K562 (cell line): Measurements from ENCODE around the gene EXOC6. TPM values are rescaled to one million over a fixed set of nuclear protein-coding genes. Genes with fewer than 3 reads are reported as not detected.
"Not testable (repeated sequence)": the region's sequence is repeated elsewhere in the genome, so short reads cannot be mapped to it uniquely, and the experiment has no call there.

Experiments
- ATAC-seq: fragments of 200-7000 bp; cut with Tn5 transposase; 3 replicates; pipeline ENCODE4 v1.9.1; 2020; ENCODE audit warnings: moderate library complexity
- BruUV-seq: library from RNA; stranded (reverse); fragments of 400-500 nt; replicated peaks from 2 replicates; lab custom pipeline; 2021; lab: Mats Ljungman, UMichigan
- CTCF ChIA-PET: fragments of 300-600 bp; formaldehyde crosslinking; extraction: SDS; loops from one replicate; lab custom pipeline; 2021; ENCODE audit warnings: low intra/inter-chr PET ratio; lab: Yijun Ruan, JAX
- POLR2A ChIA-PET: fragments of 300-600, 350-650 bp; sonication (Branson Sonifier 250); formaldehyde crosslinking; extraction: SDS; loops from one replicate; lab custom pipeline; 2021; ENCODE audit warnings: antibody characterized with exemption, inconsistent platforms; lab: Yijun Ruan, JAX
- DNase-seq, 4 experiments: peaks; one replicate each; pipeline versions ENCODE4 v3.0.0 to v3.0.0-alpha.2; 2011 to 2018; ENCODE audit warnings: low spot score in 3 of 4, mixed read lengths in 3 of 4; ENCODE audit errors: extremely low read depth in 1 of 4
- FAIRE-seq: peaks from 2 replicates; lab custom pipeline; 2011; peaks lifted over from hg19 to GRCh38; lab: Jason Lieb, UNC
- H2AFZ ChIP-seq: 2 replicates; pipeline ENCODE4 v1.6.0; 2011; ENCODE audit warnings: low read depth, low read length, control low read depth, inconsistent platforms
- H3K27ac ChIP-seq: fragments of 200-600 bp; 3 replicates; pipeline ENCODE4 v1.8.0; 2011; ENCODE audit warnings: low read depth, mild to moderate bottlenecking, control low read depth, inconsistent platforms, low read length, moderate library complexity, mixed read lengths; ENCODE audit errors: extremely low read depth
- H3K27me3 ChIP-seq, 2 experiments: fragments of 300-600 bp in 1 of 2; 2 replicates in 1 of 2; 3 replicates in 1 of 2; pipeline versions ENCODE4 v1.6.0 to v1.8.0; 2011; ENCODE audit warnings: inconsistent platforms in 2 of 2, low read length in 2 of 2, mild to moderate bottlenecking in 1 of 2, mixed read lengths in 1 of 2, moderate library complexity in 1 of 2; ENCODE audit not compliant: control insufficient read depth in 2 of 2, insufficient read depth in 2 of 2
- H3K36me3 ChIP-seq: fragments of 300-600 bp; 3 replicates; pipeline ENCODE4 v1.8.0; 2011; ENCODE audit warnings: mild to moderate bottlenecking, low read length, inconsistent platforms; ENCODE audit not compliant: control insufficient read depth, insufficient read depth
- H3K4me1 ChIP-seq, 2 experiments: fragments of 200-600 bp in 1 of 2; replicated peaks in 1 of 2; 2 replicates in 1 of 2; 3 replicates in 1 of 2; pipeline versions ENCODE4 v1.5.1 to v1.8.0; 2011; ENCODE audit warnings: inconsistent platforms in 2 of 2, low read length in 2 of 2, mild to moderate bottlenecking in 1 of 2, mixed read lengths in 1 of 2, moderate library complexity in 1 of 2; ENCODE audit not compliant: control insufficient read depth in 2 of 2, insufficient read depth in 2 of 2
- H3K4me2 ChIP-seq: 2 replicates; pipeline ENCODE4 v1.6.1; 2011; ENCODE audit warnings: low read length, control low read depth, inconsistent platforms, mixed read lengths; ENCODE audit not compliant: insufficient read depth
- H3K4me3 ChIP-seq: fragments of 200-600 bp; sonication (generic), shearing (Covaris generic); 2 replicates; pipeline ENCODE4 v1.5.1; 2016; ENCODE audit warnings: control low read depth, inconsistent platforms
- H3K79me2 ChIP-seq: fragments of 200-600 bp; 3 replicates; pipeline ENCODE4 v1.8.0; 2011; ENCODE audit warnings: low read length, inconsistent platforms; ENCODE audit not compliant: control insufficient read depth, insufficient read depth
- H3K9ac ChIP-seq, 2 experiments: 2 replicates each; pipeline versions ENCODE4 v1.6.0 to v1.6.1; 2011; ENCODE audit warnings: low read depth in 2 of 2, low read length in 2 of 2, control low read depth in 1 of 2, inconsistent platforms in 1 of 2, mild to moderate bottlenecking in 1 of 2, mixed read lengths in 1 of 2; ENCODE audit not compliant: insufficient read depth in 1 of 2
- H3K9me1 ChIP-seq: one replicate; pipeline ENCODE4 v1.6.0; 2011; ENCODE audit warnings: inconsistent platforms, mild to moderate bottlenecking, low read length, moderate library complexity; ENCODE audit not compliant: control insufficient read depth, insufficient read depth
- H3K9me3 ChIP-seq: replicated peaks from 2 replicates; pipeline ENCODE4 v1.5.1; 2011; ENCODE audit warnings: low read depth, low read length, inconsistent platforms; ENCODE audit not compliant: control insufficient read depth, insufficient read depth
- H4K20me1 ChIP-seq: replicated peaks from 2 replicates; pipeline ENCODE4 v1.6.1; 2011; ENCODE audit warnings: low read length, inconsistent platforms, mixed read lengths; ENCODE audit not compliant: control insufficient read depth, insufficient read depth
- FOXA1 ChIP-seq: fragments of 450-650 bp; IDR thresholded peaks from 2 replicates; pipeline ENCODE4 v1.6.1; 2016; ENCODE audit warnings: mild to moderate bottlenecking, borderline replicate concordance
- REST ChIP-seq, 2 experiments: fragments of 450-650 bp; formaldehyde crosslinking in 1 of 2; IDR thresholded peaks; 2 replicates each; pipeline versions ENCODE4 v1.4.0 to v1.6.1; 2014 to 2020; ENCODE audit warnings: mild to moderate bottlenecking in 2 of 2, borderline replicate concordance in 1 of 2, low read depth in 1 of 2
- ZNF146 ChIP-seq: IDR thresholded peaks from one replicate; pipeline ENCODE4 v1.6.1; 2018; ENCODE audit warnings: missing compliant biosample characterization; ENCODE audit not compliant: unreplicated experiment
- WGBS: fragments of 100-300 bp; shearing (Covaris generic); methylation state at CpG from one replicate; pipeline ENCODE4 v1.1.6; 2016; ENCODE audit warnings: low coverage, mixed read lengths; ENCODE audit not compliant: insufficient coverage; ENCODE audit errors: missing lambda C conversion rate; 5-methylcytosine and 5-hydroxymethylcytosine counted together
- in situ Hi-C: fragments of 300-500 bp; cut with MboI; formaldehyde crosslinking; loops from 4 replicates; pipeline ENCODE4 v1.15.0; 2018; ENCODE audit warnings: inconsistent platforms, mixed read lengths
- intact Hi-C: fragments of 100-400 bp; cut with micrococcal nuclease; formaldehyde crosslinking; loops from 2 replicates; pipeline ENCODE4 v1.14.2; 2022
- polyA plus RNA-seq, 8 experiments: library from polyadenylated mRNA; depleted of rRNA in 4 of 8; stranded (reverse) in 5 of 8; unstranded in 3 of 8; fragments of >200 nt; fragmentation: Nextera tagmentation in 2 of 8; fragmentation: Illumina TruSeq in 1 of 8; extraction: Ambion mirVana in 2 of 8; extraction: Trizol in 1 of 8; gene quantifications; 2 replicates each; pipeline versions ENCODE4 v1.2.1 to v1.2.3, GENCODE V29; 2011 to 2014; ENCODE audit warnings: inconsistent platforms in 1 of 8, missing spikeins in 1 of 8
- total RNA-seq, 7 experiments: library from RNA; depleted of rRNA in 6 of 7; stranded (reverse); fragments of >200 nt in 6 of 7; fragmentation: Illumina TruSeq in 2 of 7; extraction: Trizol in 2 of 7; gene quantifications; 2 replicates each; pipeline versions ENCODE4 v1.2.1 to v1.2.3, GENCODE V29; 2011 to 2021; ENCODE audit warnings: low replicate concordance in 1 of 7

EXOC6 gene
- total and polyA plus RNA-seq, 9 of the 15 experiments (the other 6 are each of a cell fraction or from before 2014, with no cell fraction given) = 13.9 to 42.8 (median 24.9) TPM

GRCh38 chr10:92952573-92952972 is 104.3 kb downstream of the EXOC6 start:
- H3K36me3 ChIP-seq = peaks cover 55% of the 10 kb centered on the region
- CTCF ChIA-PET, H3K9me1 ChIP-seq, H3K27me3 ChIP-seq, in situ Hi-C loops, BruUV-seq, H3K4me1 ChIP-seq, intact Hi-C loops, H2AFZ ChIP-seq, ATAC-seq, DNase-seq: not testable (repeated sequence)
- TF ChIP-seq ZNF146 (CRISPR knock-in tag) = peak; percentile 59
- TF ChIP-seq, all 486 proteins: peak for 1; not testable (repeated sequence) for 485
- FAIRE-seq, H3K9me3 ChIP-seq, H4K20me1 ChIP-seq, H3K9ac ChIP-seq, H3K27ac ChIP-seq, H3K79me2 ChIP-seq, H3K4me3 ChIP-seq, H3K4me2 ChIP-seq: not testable (repeated sequence)
- POLR2A ChIA-PET = interaction anchor here (0.6 kb wide), 1 partner anchor 911 kb away, joined by 3 read pairs; no protein-coding TSS in a partner anchor

- Histone ChIP-seq H4K20me1 (no peaks in the 10 kb centered on the region), H3K79me2 (no peaks in the 10 kb centered on the region), H3K9ac (no peak overlapping the region), H3K36me3 (peaks cover 50% of the 10 kb centered on the region), H3K4me2 (no peak overlapping the region), H2AFZ (no peak overlapping the region), H3K9me1 (no peaks in the 10 kb centered on the region), H3K4me3 (no peak overlapping the region), H3K27me3 (no peaks in the 10 kb centered on the region), H3K27ac (no peak overlapping the region), H3K4me1 (no peaks in the 10 kb centered on the region), H3K9me3 (no peaks in the 10 kb centered on the region)
- 58% methylated on average over 2 of the region's 2 CpGs for WGBS
- ATAC-seq = no peak
- FAIRE-seq = no peak
- in situ Hi-C loops = no loop called here
- no peak for DNase-seq
- intact Hi-C loops = no loop called here
- BruUV-seq = no TSS peak
- POLR2A ChIA-PET = no interaction called here
- CTCF ChIA-PET = no interaction called here
- TF ChIP-seq FOXA1 = no peak
- no peak for TF ChIP-seq REST (IDR thresholded peaks at IDR 0.05; ENCODE audit: borderline replicate concordance)
- TF ChIP-seq REST (CRISPR knock-in tag; IDR thresholded peaks at IDR 0.05; ENCODE audit: low read depth) = no peak
These were observed 109.1 kb downstream of the EXOC6 start for GRCh38 chr10:92957223-92958010.
